ENCODE measurements around the gene KCNIP3. TPM values are rescaled to one million over a fixed set of nuclear protein-coding genes. Genes with fewer than 3 reads are reported as not detected.

Gene KCNIP3
- total and polyA plus RNA-seq, 2 donors (not counting 1 experiment from before 2014, with no cell fraction given), result not detected

- Mint-ChIP-seq H3K4me1 (no peaks in the 10 kb centered on the region), H3K27ac (no peak overlapping the region), H3K27me3 (peaks cover 2% of the 10 kb centered on the region), H3K4me3 (no peak overlapping the region), H3K9me3 (ENCODE audit: insufficient read depth) (no peaks in the 10 kb centered on the region)
- Histone ChIP-seq H3K9me3 (ENCODE audit: control extremely low read depth in 1 of 3, control insufficient read depth in 2 of 3, insufficient read depth in 1 of 3, low read length in 2 of 3) (no peaks in the 10 kb centered on the region), H3K36me3 (replicated peaks in 1 of 2; ENCODE audit: control extremely low read depth in 1 of 2, control insufficient read depth in 1 of 2, extremely low read depth in 1 of 2, insufficient read depth in 2 of 2, low read length in 1 of 2) (no peaks in the 10 kb centered on the region), H3K4me3 (ENCODE audit: control extremely low read depth in 1 of 5, extremely low read depth in 1 of 5, insufficient read depth in 1 of 5, low read depth in 2 of 5, low read length in 4 of 5) (no peak overlapping the region), H3K4me2 (replicated peaks; ENCODE audit: low read depth, low read length, poor library complexity, severe bottlenecking) (no peak overlapping the region), H3K79me2 (ENCODE audit: control insufficient read depth, insufficient read depth, low read length) (no peaks in the 10 kb centered on the region), H2AFZ (ENCODE audit: insufficient read depth, low read depth, low read length, poor library complexity, severe bottlenecking) (no peak overlapping the region), H3K27ac (ENCODE audit: low read length in 2 of 2) (no peak overlapping the region), H3K9ac (ENCODE audit: low read length) (no peak overlapping the region), H3K4me1 (ENCODE audit: control insufficient read depth in 2 of 2, insufficient read depth in 2 of 2, low read length in 2 of 2) (no peaks in the 10 kb centered on the region), H4K20me1 (ENCODE audit: control insufficient read depth, insufficient read depth, low read length, poor library complexity, severe bottlenecking) (no peaks in the 10 kb centered on the region), H3K27me3 (replicated peaks in 1 of 4; ENCODE audit: control extremely low read depth in 1 of 4, control insufficient read depth in 3 of 4, insufficient read depth in 4 of 4, low read length in 3 of 4) (no peaks in the 10 kb centered on the region)
- 86% methylated on average over 13 of the region's 13 CpGs for WGBS (ENCODE audit: insufficient coverage)
- no peak for DNase-seq
- intact Hi-C loops (cut with micrococcal nuclease), result no loop called here
- POLR2A ChIA-PET, result no interaction called here
- CTCF ChIA-PET, result no interaction called here
- no peak for TF ChIP-seq EZH2 (IDR thresholded peaks at IDR 0.05; ENCODE audit: borderline replicate concordance, insufficient read depth, low read depth, low read length, poor library complexity, severe bottlenecking)
- TF ChIP-seq, protein P1, sequence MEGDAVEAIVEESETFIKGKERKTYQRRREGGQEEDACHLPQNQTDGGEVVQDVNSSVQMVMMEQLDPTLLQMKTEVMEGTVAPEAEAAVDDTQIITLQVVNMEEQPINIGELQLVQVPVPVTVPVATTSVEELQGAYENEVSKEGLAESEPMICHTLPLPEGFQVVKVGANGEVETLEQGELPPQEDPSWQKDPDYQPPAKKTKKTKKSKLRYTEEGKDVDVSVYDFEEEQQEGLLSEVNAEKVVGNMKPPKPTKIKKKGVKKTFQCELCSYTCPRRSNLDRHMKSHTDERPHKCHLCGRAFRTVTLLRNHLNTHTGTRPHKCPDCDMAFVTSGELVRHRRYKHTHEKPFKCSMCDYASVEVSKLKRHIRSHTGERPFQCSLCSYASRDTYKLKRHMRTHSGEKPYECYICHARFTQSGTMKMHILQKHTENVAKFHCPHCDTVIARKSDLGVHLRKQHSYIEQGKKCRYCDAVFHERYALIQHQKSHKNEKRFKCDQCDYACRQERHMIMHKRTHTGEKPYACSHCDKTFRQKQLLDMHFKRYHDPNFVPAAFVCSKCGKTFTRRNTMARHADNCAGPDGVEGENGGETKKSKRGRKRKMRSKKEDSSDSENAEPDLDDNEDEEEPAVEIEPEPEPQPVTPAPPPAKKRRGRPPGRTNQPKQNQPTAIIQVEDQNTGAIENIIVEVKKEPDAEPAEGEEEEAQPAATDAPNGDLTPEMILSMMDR (IDR thresholded peaks at IDR 0.05), result no peak
- no peak for ATAC-seq (ENCODE audit: low read depth)
Observed at GRCh38 chr2:95318431-95319220, 21.5 kb downstream of the KCNIP3 start.

DNA sequence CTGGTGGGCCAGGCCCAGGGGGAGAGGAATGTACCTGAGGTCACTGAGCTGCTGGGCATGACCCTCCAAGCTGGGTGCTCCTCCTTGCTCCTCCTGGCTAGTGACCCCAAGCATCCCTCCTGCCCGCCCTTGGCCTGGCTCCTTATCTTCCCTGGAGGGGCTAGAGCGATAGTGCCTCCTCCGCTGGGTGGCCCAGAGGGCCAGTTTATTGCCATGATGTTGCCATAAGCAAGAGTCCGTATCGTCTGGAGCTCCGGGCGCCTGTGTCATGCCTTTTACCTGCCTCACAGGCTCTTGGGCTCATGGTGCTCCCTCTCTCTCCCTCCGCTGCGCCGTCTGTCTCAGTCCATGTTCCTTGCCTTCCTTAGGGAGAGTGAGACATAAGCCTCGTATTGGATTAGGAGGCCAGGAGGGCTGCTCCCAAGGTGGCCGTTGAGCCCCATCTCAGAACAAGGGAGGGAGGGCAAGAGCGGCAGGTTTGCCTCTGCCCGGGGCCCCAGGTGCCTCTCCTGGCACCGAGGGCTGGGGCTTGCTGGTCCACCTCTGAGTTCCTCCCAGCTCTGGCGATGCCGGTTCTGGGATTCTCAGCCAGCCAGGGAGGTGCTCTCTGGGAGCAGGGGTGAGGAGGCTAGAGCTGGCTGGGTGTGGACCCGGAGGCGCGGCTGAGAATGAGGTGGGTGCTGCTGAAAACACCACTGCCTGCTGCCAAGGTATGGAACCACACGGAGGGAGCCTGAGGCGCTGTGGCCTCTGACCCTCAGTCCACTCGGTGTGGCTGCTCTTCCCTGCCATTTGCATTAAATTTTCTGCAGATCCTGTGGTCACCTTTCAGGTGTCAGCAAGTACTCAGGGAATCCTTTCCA lies 22.6 kb downstream of the KCNIP3 start:
- H3K9me3 Mint-ChIP-seq (ENCODE audit: insufficient read depth), result no peaks in the 10 kb centered on the region
- H3K27ac ChIP-seq (ENCODE audit: low read length in 2 of 2), result no peak overlapping the region

More for the DNA sequence above, 22.6 kb downstream of the KCNIP3 start:
- no peaks in the 10 kb centered on the region for H3K9me3 ChIP-seq (ENCODE audit: control extremely low read depth in 1 of 3, control insufficient read depth in 2 of 3, insufficient read depth in 1 of 3, low read length in 2 of 3)
- DNase-seq, result no peak
- CTCF ChIA-PET, result no interaction called here
- Mint-ChIP-seq H3K4me1 (no peaks in the 10 kb centered on the region), H3K27ac (no peak overlapping the region), H3K27me3 (peaks cover 2% of the 10 kb centered on the region), H3K4me3 (no peak overlapping the region)
- ATAC-seq (ENCODE audit: low read depth), result no peak
- POLR2A ChIA-PET, result no interaction called here
- no peak overlapping the region for H3K4me3 ChIP-seq (ENCODE audit: control extremely low read depth in 1 of 5, extremely low read depth in 1 of 5, insufficient read depth in 1 of 5, low read depth in 2 of 5, low read length in 4 of 5)
- no peak overlapping the region for H2AFZ ChIP-seq (ENCODE audit: insufficient read depth, low read depth, low read length, poor library complexity, severe bottlenecking)
- TF ChIP-seq EZH2 (IDR thresholded peaks at IDR 0.05; ENCODE audit: borderline replicate concordance, insufficient read depth, low read depth, low read length, poor library complexity, severe bottlenecking), result no peak
- TF ChIP-seq, protein P1 (IDR thresholded peaks at IDR 0.05), result no peak
- no peaks in the 10 kb centered on the region for H3K4me1 ChIP-seq (ENCODE audit: control insufficient read depth in 2 of 2, insufficient read depth in 2 of 2, low read length in 2 of 2)
- H4K20me1 ChIP-seq (ENCODE audit: control insufficient read depth, insufficient read depth, low read length, poor library complexity, severe bottlenecking), result no peaks in the 10 kb centered on the region
- no peaks in the 10 kb centered on the region for H3K36me3 ChIP-seq (replicated peaks in 1 of 2; ENCODE audit: control extremely low read depth in 1 of 2, control insufficient read depth in 1 of 2, extremely low read depth in 1 of 2, insufficient read depth in 2 of 2, low read length in 1 of 2)
- 87% methylated on average over 18 of the region's 23 CpGs for WGBS (ENCODE audit: insufficient coverage)
- no peaks in the 10 kb centered on the region for H3K79me2 ChIP-seq (ENCODE audit: control insufficient read depth, insufficient read depth, low read length)
- H3K9ac ChIP-seq (ENCODE audit: low read length), result no peak overlapping the region
- no peaks in the 10 kb centered on the region for H3K27me3 ChIP-seq (replicated peaks in 1 of 4; ENCODE audit: control extremely low read depth in 1 of 4, control insufficient read depth in 3 of 4, insufficient read depth in 4 of 4, low read length in 3 of 4)
- intact Hi-C loops (cut with micrococcal nuclease), result no loop called here
- H3K4me2 ChIP-seq (replicated peaks; ENCODE audit: low read depth, low read length, poor library complexity, severe bottlenecking), result no peak overlapping the region

Measured in B cell (primary cell).